Measurements from ENCODE around the gene TRPM1. TPM values are rescaled to one million over a fixed set of nuclear protein-coding genes. Genes with fewer than 3 reads are reported as not detected.

TRPM1 gene
- total RNA-seq, 1 donor from 2014 or later: not detected

DNA sequence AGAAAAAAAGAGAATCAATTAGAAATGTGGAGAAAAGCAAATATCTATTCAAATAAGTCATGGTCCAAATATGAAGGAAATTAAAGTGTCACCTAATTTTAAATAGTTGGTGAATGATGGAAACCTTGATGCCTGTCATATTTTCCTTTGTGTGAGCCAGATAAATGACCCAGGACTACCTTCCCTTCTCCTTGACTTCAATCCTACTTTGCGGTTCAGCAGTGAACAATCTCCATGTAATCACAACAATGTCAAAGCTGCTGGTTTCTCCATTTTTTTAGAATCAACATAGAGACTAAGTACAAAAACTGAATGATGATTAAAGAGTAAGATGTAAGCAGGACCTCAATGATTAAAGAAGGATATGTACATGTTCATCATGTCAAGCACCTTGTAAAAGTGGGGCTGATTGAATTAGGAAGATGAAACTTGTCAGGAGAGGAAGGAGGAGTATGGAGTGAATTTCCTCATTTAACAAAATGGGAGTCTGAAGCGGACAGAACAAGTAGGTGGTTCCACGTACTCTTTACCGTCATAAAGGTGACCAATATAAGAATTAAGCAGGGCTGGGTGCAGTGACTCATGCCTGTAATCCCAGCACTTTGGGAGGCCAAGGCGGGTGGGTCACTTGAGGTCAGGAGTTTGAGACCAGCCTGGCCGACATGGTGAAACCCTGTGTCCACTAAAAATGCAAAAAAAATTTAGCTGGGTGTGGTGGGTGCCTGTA is 43.1 kb downstream of the TRPM1 start:
- Mint-ChIP-seq H3K4me3 (ENCODE audit: unreplicated experiment) (no peak overlapping the region), H3K27me3 (ENCODE audit: unreplicated experiment) (peaks cover 12% of the 10 kb centered on the region), H3K36me3 (ENCODE audit: unreplicated experiment) (no peaks in the 10 kb centered on the region), H3K4me1 (ENCODE audit: unreplicated experiment) (peaks cover 7% of the 10 kb centered on the region), H3K9me3 (ENCODE audit: unreplicated experiment) (peaks cover 6% of the 10 kb centered on the region), H3K27ac (ENCODE audit: unreplicated experiment) (no peak overlapping the region)
- DNase-seq (ENCODE audit: extremely low spot score, unreplicated experiment): no peak
- TF ChIP-seq CTCF (IDR thresholded peaks at IDR 0.05): no peak

DNA sequence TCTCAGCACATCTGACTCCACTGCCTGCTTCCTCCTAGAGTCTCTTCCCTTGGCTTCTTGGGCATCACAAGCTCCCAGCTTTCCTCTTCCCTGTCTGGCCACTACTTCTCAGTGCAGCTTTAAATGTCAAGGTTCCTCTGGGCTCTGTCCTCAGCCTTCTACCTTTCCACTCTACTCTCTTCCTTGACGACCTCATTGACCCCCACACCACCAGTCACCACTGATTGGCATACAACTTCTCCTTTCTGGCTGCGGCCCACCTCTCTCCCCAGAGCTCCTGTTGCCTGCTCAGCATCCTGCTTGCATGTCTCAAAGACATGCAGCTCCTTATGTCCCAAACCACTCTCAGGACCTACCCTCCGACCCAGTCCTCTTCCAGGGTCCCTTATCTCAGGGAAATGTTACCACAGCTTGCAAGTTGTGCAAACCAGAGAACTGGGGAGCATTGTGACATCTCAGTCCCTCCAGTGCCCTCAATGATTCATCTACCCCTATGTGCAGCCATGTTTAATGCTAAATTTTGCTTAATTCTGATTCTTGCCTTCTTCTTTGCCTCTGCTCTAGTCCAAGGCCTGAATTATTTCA is 49.9 kb downstream of the TRPM1 start:
- Mint-ChIP-seq H3K4me3 (ENCODE audit: unreplicated experiment) (no peak overlapping the region), H3K36me3 (ENCODE audit: unreplicated experiment) (no peaks in the 10 kb centered on the region), H3K4me1 (ENCODE audit: unreplicated experiment) (no peaks in the 10 kb centered on the region), H3K9me3 (ENCODE audit: unreplicated experiment) (peaks cover under 1% of the 10 kb centered on the region), H3K27ac (ENCODE audit: unreplicated experiment) (no peak overlapping the region), H3K27me3 (ENCODE audit: unreplicated experiment) (peaks cover 4% of the 10 kb centered on the region)
- DNase-seq (ENCODE audit: extremely low spot score, unreplicated experiment): no peak
- TF ChIP-seq CTCF (IDR thresholded peaks at IDR 0.05): no peak

- Mint-ChIP-seq H3K4me3 (ENCODE audit: unreplicated experiment) (no peak overlapping the region), H3K9me3 (ENCODE audit: unreplicated experiment) (no peaks in the 10 kb centered on the region), H3K36me3 (ENCODE audit: unreplicated experiment) (no peaks in the 10 kb centered on the region), H3K4me1 (ENCODE audit: unreplicated experiment) (no peaks in the 10 kb centered on the region), H3K27ac (ENCODE audit: unreplicated experiment) (no peak overlapping the region), H3K27me3 (ENCODE audit: unreplicated experiment) (peaks cover 6% of the 10 kb centered on the region)
- no peak for DNase-seq (ENCODE audit: extremely low spot score, unreplicated experiment)
- TF ChIP-seq CTCF (IDR thresholded peaks at IDR 0.05): no peak
These were observed 50.6 kb downstream of the TRPM1 start for GRCh38 chr15:31050953-31051352.

- H3K36me3 Mint-ChIP-seq (ENCODE audit: unreplicated experiment): no peaks in the 10 kb centered on the region
- DNase-seq (ENCODE audit: extremely low spot score, unreplicated experiment): no peak
- no peaks in the 10 kb centered on the region for H3K9me3 Mint-ChIP-seq (ENCODE audit: unreplicated experiment)
- TF ChIP-seq CTCF (IDR thresholded peaks at IDR 0.05): no peak
- no peak overlapping the region for H3K4me3 Mint-ChIP-seq (ENCODE audit: unreplicated experiment)
- H3K4me1 Mint-ChIP-seq (ENCODE audit: unreplicated experiment): no peaks in the 10 kb centered on the region
- no peak overlapping the region for H3K27ac Mint-ChIP-seq (ENCODE audit: unreplicated experiment)
- H3K27me3 Mint-ChIP-seq (ENCODE audit: unreplicated experiment): peaks cover 5% of the 10 kb centered on the region
These were observed 51.6 kb downstream of the TRPM1 start for GRCh38 chr15:31049682-31050615.

DNA sequence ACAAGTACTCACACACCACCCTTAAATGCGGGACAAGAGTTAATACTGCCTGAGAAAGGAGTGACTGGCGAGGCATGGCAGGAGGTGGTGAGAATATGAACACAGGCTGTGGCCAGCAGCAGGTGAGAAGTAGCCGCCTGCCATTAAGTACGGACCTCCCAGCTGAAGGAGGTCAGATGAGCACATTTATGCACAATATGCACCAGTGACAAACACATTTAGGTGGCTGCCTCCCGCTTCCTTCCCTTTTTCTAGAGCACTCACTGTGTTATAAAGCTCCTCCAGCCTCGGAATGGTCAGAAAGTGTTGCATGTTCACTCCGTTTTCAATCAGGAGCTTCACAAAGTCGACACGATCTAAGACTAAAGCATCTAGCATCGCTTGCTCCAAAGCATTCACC is 52.4 kb downstream of the TRPM1 start:
- DNase-seq (ENCODE audit: extremely low spot score, unreplicated experiment): no peak
- no peaks in the 10 kb centered on the region for H3K36me3 Mint-ChIP-seq (ENCODE audit: unreplicated experiment)
- no peak overlapping the region for H3K27ac Mint-ChIP-seq (ENCODE audit: unreplicated experiment)
- no peak for TF ChIP-seq CTCF (IDR thresholded peaks at IDR 0.05)
- H3K27me3 Mint-ChIP-seq (ENCODE audit: unreplicated experiment): peaks cover 5% of the 10 kb centered on the region
- H3K4me3 Mint-ChIP-seq (ENCODE audit: unreplicated experiment): no peak overlapping the region
- H3K9me3 Mint-ChIP-seq (ENCODE audit: unreplicated experiment): no peaks in the 10 kb centered on the region
- no peaks in the 10 kb centered on the region for H3K4me1 Mint-ChIP-seq (ENCODE audit: unreplicated experiment)

Data from osteocyte (in vitro differentiated cells).